NCI-H2107 treated with DMSO at 0.1 percent for 48 hours (cell line): Measurements from ENCODE around the gene SLIT3.

Source experiments
- DNase-seq: peaks from one replicate; lab custom pipeline; 2025; ENCODE audit not compliant: unreplicated experiment; lab: John Stamatoyannopoulos, UW

The SLIT3 gene

DNA sequence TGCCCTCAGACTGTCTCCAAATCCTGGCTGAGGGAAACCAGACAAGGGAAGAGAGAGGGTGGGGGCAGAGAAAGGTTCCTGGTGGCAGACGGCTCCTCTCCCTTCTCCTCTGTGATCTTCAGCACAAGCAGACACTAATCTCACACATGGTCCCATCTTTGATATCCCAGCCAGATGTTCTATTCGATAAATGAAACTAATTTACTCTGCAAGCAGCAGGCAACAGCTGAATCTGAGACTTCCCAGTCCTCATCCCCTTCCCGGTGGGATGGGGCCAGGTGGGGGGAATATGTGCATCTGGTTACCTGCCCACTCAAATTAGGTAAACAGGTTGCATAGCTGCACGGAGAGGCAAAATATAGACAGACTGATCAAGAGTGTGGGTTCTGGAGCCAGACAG lies 512.8 kb downstream of the SLIT3 start:
- DNase-seq: no peak

DNA sequence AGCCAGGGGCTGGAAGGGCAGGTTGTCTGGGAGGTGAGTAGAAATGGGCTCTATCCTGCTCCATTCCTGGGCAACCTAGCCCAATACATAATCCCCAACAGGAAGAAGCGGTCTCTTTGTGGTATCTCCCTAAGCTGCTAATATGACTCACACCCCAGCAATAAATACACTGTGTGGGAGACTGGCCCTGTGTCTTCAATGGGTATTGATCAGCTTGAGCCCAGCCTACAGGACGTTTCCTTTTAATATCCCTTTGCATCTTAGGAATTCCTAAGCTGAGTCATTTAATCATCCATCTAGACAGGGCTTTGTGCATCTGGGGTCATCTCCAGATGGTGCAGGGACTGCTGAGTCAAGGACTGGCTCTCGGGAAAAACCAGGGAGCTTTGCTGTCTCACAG lies 514.8 kb downstream of the SLIT3 start:
- DNase-seq: no peak

DNA sequence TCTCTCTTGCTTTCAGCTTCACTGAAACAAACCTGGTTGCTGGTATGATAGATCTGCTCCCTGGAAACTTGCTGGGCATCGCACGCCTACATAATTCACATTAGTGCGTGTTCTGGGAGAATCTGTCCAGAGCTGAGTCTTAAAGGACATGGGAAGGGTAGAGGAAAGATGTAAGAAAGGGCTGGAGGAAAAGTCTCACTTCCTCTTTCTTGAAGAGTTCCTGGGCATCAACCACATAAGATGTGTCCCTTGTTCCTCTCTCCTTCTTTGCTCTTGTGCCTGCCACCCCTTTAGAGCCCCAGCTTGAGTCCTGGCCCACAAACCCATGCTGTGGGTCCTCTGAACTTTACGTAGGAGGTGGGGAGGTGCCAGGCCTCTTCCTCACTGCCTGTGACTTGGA lies 516.5 kb downstream of the SLIT3 start:
- no peak for DNase-seq

DNA sequence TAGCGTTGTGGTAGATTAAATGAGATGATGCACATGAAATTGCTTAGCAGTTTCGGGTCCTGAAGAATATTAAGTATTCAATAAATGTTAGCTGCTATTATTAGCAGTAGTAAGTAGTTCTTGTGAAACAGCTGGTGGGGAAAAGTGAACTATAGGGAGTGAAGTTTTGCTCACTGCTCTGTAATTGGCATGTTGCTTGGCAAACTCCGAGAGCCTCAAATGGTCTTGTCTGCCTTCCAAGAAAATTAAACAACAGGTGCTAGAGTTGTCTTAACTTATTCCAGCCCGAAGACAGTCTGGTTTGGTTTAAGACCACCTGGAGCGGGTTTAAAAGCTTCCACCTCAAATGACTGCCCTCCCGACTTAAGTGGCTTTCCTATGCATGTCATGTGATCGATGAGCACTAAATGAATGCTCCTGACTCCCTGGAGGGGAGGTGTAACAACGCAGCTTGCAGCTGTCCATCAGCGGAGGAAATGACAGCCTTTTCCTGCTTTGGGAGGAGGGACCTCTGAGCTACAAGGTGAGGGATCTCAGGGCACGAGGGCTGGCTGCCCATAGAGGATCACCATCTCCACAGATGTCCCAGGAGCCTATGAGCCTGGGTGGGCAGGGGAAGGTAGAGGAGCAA lies 518.9 kb downstream of the SLIT3 start:
- DNase-seq: peak; percentile 21

DNA sequence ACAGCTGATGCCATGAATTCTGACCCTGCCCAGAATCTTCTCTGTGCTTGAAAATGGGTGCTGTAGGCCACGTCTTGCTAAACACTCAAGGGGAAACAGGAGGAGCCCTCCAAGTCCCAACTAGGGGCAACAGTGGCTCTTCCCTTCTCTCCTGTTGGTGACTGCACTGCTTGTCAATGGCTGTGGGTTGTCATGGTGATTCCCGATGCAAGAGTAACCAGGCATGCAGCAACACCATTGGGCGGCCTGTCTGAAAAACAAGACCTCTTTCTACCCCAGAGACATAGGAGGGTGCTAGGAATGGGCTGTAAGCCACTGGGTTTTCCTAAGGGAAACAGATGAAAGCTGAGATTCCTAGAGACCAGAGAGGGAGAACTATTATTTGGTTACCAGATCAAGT lies 520.1 kb downstream of the SLIT3 start:
- DNase-seq: no peak

DNA sequence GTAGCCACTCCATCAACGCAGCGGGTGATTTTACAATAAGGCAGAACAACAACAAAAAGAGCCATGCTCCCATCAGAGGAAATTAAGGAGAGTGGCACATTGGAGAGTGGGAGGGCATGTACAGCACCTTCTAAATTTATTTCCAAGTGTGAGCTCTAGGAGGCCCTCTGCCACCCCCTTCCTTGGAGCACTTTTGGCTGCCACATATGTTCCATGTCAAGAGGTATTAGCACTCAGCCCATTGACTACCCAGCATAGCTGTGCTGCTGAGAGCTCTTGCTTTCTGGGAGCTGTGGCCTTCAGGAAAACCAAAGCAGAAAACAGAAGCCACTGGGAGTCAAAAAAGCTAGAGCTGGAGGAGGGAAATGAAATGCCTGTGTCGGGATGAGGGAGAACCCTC lies 521.6 kb downstream of the SLIT3 start:
- DNase-seq: no peak

DNA sequence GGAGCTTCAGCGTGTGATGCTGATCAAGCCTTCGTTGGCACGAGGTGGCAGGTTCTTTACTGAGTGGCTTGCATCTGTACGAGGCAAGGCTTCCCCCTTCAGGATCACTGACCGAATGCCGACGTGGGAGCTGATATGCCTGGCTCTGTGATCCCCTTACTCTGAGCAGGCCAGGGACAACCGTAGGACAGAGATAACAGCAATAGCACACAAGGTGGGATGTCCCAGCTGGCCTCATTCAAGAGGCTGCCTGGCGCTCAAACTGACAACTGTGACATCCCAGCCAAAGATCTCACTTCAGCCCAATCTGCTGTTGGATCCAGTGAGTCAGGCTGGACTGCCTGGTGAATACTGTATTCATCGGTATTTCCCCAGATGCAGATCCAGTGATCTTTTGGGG lies 522.4 kb downstream of the SLIT3 start:
- DNase-seq: no peak

DNA sequence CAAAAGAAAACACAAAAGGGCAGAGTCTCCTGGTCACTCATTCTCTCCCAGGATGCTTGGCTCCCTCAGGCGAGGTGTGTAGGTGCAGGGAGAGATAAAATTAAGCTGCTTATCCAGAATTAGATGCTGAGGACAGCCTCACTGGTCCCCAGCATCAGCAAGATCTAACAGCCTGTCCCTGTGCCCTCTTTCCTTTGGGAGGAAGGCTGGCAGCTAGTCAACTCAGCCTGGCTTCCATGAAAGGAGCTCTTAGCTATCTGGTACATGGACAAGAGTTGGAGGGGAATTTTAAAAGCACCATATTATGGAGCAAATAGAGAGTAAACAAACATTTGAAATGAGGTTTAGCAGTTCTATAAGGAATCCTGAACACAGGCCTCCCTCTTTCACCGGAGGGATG lies 523.3 kb downstream of the SLIT3 start:
- no peak for DNase-seq

DNA sequence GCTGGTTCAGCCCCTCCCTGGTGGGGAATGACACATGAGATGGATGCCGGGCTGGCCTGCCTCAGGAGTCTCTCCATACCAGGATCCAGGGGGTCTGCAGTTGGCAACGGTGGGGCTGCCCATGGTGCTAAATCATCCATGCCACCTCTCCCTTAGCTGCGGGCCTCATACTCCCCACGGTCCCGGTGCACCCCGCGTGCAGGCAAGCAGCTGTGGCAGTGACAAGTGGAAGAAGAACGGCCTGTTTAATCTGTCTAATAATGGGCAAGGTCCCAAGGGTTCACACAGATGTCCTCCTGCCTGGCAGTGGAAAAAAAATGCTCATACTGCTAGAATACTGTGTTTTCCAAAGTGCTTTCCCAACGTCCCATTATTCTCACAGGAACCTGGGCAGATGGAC lies 524.9 kb downstream of the SLIT3 start:
- no peak for DNase-seq

DNA sequence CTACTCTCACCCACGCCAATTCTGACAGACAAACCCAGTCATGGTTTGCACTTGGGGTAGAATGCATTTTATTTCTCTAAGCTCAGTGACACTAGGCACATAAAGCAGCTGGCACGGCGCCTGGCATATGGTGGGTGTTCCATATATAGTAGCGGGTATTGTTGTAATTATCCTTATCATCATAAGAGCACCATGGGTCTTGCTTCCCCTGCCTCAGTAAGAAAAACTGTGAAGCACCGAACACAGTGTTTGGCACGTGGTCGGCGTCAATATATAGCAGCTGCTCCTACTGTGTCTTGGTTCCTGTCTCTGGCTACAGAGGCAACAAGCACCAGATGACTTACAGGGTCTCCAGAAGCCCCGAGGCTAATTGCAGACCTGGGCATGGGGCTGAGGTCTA lies 527.7 kb downstream of the SLIT3 start:
- no peak for DNase-seq

DNA sequence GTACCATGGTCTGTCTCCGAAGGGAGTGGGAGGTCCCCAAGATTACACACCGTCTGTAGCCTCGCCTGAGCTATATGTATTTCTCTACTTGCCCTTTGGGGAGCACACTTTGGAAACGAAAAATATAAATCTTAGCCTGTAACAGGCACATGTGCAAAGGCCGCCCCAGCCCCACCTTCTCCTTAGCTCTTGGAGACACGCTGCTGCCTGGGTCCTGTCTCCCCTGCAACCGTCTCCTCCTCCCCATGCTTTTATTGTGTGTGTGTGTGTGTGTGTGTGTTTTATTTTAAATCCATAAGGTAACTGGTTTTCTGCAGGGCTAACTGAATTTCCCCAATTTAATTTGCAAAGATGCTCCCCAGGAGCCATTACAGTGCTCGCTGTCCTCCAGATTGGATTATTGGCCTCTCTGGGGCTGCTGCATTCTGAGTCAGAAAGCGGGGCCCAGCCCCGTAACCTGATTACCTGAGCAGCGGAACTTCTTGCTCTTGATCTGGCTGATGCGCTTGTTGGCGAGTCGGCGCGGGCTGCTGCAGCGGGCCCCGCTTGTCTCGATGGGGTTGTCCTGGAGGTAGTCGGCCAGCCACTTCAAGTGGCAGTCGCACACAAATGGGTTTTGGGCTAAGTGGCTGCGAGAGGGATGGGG lies 528.5 kb downstream of the SLIT3 start:
- no peak for DNase-seq

DNA sequence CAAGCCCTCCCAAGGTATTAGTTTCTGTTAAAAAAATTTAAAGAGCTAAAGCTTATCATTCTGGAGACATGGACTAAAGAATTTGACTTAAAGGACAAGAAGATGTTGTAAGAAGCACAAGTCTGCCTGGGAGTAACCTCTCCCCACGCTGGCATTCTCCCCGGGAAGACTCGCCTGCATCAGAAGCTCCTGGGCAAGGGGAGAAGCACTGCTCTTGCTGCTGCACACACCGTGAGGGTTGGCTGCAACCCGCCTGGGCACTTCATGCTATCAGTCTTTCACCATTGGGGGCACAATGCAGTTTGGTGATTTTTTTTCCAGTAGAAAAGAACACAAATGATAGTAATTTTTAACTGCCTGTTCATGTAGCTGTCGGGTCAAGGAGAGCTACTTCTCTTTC lies 529.3 kb downstream of the SLIT3 start:
- DNase-seq: no peak

DNA sequence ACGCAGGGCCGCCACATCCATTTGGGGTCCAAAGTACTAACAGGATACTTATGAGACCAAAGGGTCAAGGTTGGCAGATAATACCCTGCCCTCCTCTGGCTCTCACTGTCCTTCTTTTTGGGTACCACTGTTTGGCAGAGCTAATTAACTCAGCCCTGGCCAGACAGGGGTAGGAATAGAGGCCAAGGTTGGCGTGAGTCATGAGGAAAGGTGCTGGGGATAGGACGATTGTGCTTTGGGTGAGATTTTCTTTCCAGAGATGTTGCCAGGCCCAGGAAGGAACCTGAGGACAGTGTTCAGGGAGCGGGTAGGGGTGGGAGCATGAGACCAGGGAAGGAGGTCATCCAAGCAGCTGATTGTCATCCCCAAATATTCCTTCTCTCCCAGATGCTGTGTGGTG lies 529.9 kb downstream of the SLIT3 start:
- no peak for DNase-seq

DNA sequence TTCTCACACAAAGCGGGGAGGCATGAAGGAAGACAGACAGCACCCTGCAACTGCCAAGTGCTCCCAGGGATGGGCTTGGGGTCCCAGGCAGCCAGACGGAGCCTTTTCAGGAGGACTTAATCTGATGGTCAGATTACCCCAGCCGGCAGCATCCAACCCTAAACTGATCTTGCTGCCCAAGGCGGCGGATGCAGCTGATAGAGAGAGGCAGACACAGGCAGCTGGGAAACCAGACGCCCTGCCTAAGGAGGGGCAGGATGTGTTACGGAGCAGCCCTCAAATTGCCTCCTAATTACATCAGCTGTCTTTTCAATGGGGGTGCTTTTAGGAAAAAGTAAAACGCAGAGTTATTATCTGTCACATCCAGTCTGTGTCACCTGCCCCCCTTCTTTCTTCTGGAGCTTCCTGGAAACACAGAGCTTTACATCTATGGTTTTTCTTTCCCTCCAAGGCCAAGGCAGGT lies 530.9 kb downstream of the SLIT3 start:
- peak; percentile 9 for DNase-seq

DNA sequence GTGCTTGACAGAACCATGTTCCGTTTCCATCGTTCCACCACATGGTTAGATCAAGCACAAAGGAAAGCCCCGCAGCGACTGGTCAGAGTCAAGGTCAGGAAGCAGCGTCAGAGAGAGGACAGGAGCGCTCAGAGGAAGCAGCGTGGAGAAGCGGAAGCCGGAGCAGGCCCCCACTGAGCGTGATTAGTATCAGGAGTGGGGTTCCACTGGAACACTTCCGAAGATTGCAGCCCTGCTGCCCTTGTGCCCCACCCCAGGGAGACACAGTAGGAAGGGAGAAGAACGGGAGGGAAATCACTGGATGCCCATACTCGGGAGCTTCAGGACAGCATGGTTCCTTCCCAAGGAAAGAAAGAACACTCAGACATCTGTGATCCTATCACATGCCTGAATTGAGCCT lies 532.8 kb downstream of the SLIT3 start:
- DNase-seq: no peak

DNA sequence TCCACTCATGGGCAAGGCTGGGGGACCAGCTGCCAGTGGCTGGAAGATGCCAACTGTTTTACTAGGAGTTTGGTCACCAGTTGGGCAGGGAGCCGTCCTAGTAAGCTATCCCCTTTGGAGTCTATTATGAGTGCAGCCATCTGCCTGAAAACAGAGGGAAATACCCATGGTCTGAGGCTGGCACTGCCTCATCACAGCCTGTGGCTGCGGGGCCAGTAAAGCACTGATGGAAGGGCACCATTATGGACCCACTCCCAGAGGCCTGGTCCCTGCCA lies 534.6 kb downstream of the SLIT3 start:
- DNase-seq: no peak

DNA sequence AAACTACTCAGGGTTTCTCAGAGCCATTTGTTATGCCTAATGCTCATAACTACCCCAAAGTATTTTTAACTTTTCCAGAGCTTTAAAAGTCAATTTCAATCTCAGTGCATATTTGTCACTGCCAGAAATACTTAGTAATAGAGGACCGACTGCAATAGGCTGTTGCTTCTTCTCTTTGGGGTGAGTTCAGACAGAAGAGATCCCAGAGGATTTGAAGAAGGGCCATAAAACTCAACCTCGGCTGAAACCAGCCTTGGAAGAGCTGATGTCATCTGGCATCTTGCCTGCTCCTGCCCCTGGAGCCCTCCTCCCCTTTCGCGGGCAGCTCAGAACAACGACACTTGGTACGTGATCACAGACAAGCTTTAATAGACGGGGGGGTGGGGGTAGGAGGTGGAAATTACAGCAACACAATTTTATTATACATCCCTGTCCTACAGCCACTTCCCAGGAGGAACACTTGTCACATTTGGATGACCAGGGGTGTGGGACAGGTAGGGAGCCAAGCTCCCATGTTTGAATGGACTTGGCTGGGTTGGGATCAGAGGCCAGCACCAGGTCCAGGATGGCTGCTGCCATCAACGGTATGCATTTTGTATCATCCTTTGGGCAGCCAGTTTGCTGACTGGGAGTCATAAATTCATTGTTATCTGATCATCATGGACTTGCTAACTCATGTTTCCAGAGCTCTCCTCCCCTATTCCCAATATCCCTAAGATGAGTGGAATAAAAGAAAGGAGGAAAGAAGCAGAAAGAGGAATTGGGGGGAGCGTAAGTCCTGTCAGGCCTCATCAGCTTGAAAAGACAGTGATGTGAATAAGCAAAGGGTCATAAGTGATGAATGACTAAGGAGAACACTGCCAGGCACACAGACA lies 535.2 kb downstream of the SLIT3 start:
- DNase-seq: no peak

DNA sequence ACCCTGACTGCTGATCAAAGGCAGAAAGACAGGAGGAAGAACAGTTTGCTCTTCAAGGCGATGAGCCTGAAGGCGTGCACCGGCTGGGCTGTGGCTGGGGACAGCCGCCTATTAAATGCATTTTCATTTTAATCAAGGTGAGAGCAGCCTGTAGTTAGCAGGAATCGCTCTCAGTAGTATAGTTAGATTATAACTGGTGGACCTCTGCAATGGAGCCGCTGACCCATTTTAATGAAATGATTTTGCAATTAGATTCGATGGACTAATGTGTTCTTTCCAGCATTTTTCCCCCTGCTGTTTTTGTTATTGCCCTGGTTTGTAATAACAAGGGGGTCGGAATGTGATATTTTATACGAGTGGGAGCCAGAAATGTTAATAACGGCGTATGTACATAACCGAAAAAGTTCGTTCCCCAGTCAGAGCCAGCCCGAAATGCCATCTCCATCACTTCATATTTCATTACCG lies 535.8 kb downstream of the SLIT3 start:
- no peak for DNase-seq

DNA sequence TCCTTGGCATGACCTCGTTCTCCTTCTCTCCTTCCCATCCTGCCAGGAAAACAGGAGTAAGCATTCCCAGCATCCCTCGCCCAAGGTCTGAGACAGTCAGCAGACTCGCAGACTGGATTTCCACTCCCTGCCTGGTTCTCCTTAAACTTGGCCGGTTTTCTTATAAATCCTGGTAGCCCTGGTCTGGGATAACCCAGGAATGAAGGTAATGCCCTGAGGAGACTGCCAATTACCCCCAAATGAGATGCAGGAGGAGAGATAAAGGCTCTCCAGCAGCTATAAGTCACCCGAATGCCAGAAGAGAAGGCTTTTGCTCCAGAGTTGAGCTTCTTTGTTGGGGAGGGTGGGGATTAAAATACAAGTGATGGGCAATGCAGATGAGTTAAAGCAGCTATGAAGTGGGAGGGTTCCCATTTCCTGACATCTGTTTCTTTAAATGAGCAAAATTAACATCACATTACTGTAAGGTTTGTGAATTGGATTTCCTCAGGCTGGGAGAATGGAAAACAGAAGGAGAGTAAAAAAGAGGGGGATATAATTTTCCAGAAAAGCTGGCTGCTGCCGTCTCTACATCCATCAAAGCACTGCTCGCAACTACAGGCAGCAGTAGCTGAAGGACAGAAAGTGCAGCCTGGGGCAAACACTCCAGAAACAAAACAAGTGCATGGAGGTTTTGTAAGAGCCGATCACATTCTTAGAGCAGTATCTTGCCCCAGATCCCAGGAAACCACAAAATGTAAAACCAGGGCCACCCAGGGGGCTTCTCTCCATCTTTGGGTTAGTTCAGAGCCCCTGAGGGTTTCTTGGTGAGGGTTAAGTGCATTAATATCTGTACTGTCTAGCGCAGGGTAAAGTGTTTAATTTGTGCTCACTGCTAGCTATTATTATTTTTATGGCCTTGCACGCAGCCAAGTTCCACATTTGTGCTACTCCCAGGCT lies 544.2 kb downstream of the SLIT3 start:
- no peak for DNase-seq

DNA sequence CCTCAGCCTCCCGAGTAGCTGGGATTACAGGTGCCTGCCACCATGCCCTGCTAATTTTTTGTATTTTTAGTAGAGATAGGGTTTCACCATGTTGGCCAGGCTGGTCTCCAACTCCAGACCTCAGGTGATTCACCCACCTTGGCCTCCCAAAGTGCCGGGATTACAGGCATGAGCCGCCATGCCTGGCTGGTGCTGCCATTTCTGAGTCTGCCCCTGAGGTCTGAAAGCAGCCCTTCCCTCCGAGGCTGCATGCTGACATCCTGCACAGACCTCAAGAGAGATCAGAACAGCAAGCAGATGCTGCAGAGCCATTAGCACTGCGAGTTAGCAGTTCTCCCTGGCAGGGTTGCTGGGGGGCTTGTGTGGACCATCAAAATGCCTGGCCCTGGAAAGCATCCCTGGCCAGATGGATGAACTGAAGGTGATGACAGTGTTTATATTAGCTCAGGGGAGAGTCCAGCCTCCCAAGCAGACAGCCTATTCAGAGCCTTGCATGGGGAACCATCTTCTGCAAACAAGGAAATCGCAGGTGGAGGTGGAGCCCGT lies 545.3 kb downstream of the SLIT3 start:
- DNase-seq: no peak

DNA sequence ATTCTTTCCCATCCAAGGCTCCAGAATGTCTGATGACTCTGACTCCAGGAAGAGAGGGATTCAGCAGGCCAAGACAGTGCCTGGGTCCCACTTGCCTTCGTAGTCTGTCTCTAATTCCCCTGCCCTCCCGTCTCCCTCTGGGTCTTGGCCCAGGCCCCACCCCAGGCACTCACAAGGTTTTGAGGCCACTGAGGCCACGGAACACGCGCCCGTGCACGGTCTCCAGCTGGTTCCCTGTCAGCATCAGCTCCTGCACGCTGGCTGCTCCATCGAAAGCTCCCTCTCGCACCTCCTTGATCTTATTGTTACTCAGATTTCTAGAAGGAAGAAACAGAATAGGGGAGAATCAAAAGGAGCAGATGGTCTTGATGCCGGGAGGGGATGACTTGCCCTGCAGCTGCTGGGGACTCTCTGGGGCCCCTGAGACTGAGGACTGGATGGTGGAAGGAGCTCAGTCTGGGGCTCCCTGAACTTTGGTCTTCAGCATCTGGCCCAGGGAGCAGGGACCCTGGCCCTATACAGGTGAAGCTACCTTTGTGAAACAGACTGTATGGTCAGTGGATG lies 547.2 kb downstream of the SLIT3 start:
- DNase-seq: no peak
